ENCODE measurements around the gene LDLRAD4.

GRCh38 chr18:13611142-13611600 is 392.6 kb downstream of the LDLRAD4 start:
- TF ChIP-seq CTCF (conservative IDR thresholded peaks at IDR 0.05) (no peak), EZH2 (IDR thresholded peaks at IDR 0.05; ENCODE audit: low read depth) (no peak)

All from PC-9 (cell line).